Measurements from ENCODE around the gene ASPSCR1. TPM values are rescaled to one million over a fixed set of nuclear protein-coding genes. Genes with fewer than 3 reads are reported as not detected.

ASPSCR1 gene
- total and polyA plus RNA-seq, 2 of the 13 experiments (the other 11 are each of a cell fraction or from before 2014, with no cell fraction given): 274 to 314 TPM

DNA sequence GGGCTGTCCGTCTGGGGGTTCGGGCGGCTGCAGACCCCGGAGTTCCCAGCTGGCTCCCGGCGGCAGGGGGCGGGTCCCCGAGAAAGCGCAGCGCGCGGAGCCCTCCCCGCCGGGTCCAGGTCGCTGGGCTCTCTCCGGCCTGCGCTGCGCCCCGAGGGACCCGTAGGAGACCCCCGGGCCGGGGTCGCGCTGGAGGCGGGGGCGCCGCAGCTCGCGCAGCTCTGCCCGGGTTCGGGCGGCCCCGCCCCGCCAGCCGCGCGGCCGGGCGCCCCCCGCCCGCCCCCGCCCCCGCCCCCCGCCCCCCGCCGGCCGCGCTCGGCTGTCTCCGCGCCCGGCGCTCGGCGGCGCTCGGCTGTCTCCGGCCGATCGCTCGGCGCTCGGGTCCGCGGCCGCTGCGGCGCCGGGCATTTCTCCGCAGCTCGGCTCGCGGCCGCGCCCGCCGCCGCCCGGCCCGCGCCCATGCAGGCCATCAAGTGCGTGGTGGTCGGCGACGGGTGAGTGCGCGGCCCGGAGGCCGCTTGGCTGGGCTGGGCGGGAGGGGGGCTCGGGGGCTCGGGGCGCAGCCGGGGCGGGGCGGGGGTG, 54.0 kb downstream of the ASPSCR1 start, which contains the start of gene RAC3:
Gene RAC3, plus strand, starts transcription at position 376 of the 582 bp plus-strand sequence. Its CDS starts 84 bp downstream, at position 460.
- Histone ChIP-seq H3K79me2 (ENCODE audit: insufficient read depth, low read length) (peaks cover 7% of the 10 kb centered on the region), H3K4me1 (ENCODE audit: insufficient read depth, low read length) (peaks cover 20% of the 10 kb centered on the region), H3K9ac (ENCODE audit: insufficient read depth, low read depth, low read length) (no peak within 1 kb of the TSS), H3K4me2 (ENCODE audit: low read depth, low read length) (peak within 1 kb of the TSS; percentile 39), H4K20me1 (ENCODE audit: insufficient read depth, low read length) (peaks cover 12% of the 10 kb centered on the region), H3K4me3 (replicated peaks in 1 of 3; ENCODE audit: insufficient read depth in 1 of 3, low read depth in 2 of 3, low read length in 3 of 3) (peak within 1 kb of the TSS in 1 of 3 experiments; percentile 21; a peak in 1 of 6 replicates), H3K27me3 (ENCODE audit: control insufficient read depth in 1 of 2, insufficient read depth in 2 of 2, low read length in 2 of 2) (no peaks in the 10 kb centered on the region), H3K36me3 (replicated peaks in 1 of 2; ENCODE audit: control insufficient read depth in 1 of 2, insufficient read depth in 2 of 2, low read length in 2 of 2) (peaks cover 15 to 22% of the 10 kb centered on the region in 2 experiments), H3K27ac (ENCODE audit: extremely low read length, insufficient read depth, low read length) (no peak within 1 kb of the TSS), H2AFZ (ENCODE audit: low read length) (no peak within 1 kb of the TSS), H3K9me3 (ENCODE audit: low read length) (no peaks in the 10 kb centered on the region)
- 0 out of 2 replicates have a peak, but pooled peaks have one; percentile 11 for TF ChIP-seq ZNF768 (CRISPR knock-in tag; IDR thresholded peaks at IDR 0.05)
- no peak for TF ChIP-seq ZNF501 (CRISPR knock-in tag; IDR thresholded peaks at IDR 0.05)
- TF ChIP-seq, protein P1, sequence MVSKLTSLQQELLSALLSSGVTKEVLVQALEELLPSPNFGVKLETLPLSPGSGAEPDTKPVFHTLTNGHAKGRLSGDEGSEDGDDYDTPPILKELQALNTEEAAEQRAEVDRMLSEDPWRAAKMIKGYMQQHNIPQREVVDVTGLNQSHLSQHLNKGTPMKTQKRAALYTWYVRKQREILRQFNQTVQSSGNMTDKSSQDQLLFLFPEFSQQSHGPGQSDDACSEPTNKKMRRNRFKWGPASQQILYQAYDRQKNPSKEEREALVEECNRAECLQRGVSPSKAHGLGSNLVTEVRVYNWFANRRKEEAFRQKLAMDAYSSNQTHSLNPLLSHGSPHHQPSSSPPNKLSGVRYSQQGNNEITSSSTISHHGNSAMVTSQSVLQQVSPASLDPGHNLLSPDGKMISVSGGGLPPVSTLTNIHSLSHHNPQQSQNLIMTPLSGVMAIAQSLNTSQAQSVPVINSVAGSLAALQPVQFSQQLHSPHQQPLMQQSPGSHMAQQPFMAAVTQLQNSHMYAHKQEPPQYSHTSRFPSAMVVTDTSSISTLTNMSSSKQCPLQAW (CRISPR knock-in tag; IDR thresholded peaks at IDR 0.05): no peak
- TF ChIP-seq, protein P2, sequence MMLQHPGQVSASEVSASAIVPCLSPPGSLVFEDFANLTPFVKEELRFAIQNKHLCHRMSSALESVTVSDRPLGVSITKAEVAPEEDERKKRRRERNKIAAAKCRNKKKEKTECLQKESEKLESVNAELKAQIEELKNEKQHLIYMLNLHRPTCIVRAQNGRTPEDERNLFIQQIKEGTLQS (CRISPR knock-in tag; IDR thresholded peaks at IDR 0.05): no peak
- TF ChIP-seq ZNF432 (CRISPR knock-in tag; IDR thresholded peaks at IDR 0.05; ENCODE audit: borderline replicate concordance): no peak
- TF ChIP-seq RAD51 (IDR thresholded peaks at IDR 0.05; ENCODE audit: borderline replicate concordance): no peak
- TF ChIP-seq NFRKB (IDR thresholded peaks at IDR 0.05): no peak
- ATAC-seq: no peak
- 94% methylated on average over 75 of the region's 96 CpGs for WGBS (ENCODE audit: low lambda C conversion rate)
- no peak for DNase-seq (ENCODE audit: low spot score)
- CTCF ChIA-PET (ENCODE audit: low intra/inter-chr PET ratio, low total read pairs): interaction anchor here (2.3 kb wide), 1 partner anchor 123 kb away, joined by 9 read pairs; no protein-coding TSS in a partner anchor
- no peak for FAIRE-seq
- BruUV-seq (replicated peaks): no TSS peak
- POLR2A ChIA-PET: interaction anchor here (1.0 to 1.4 kb wide), 2 partner anchors 8 to 71 kb away, joined by 3 read pairs; partner anchors contain the start of genes CENPX and LRRC45
- intact Hi-C loops (cut with micrococcal nuclease; ENCODE audit: unreplicated experiment) (no loop called here), in situ Hi-C loops (cut with HindIII; ENCODE audit: extremely low pct_ligation_motif_present, low pct_unique_long_range_greater_than_20kb) (no loop called here)
